ENCODE measurements around the gene WWOX. TPM values are rescaled to one million over a fixed set of nuclear protein-coding genes. Genes with fewer than 3 reads are reported as not detected.

Gene WWOX
- total RNA-seq, 1 donor from 2014 or later, result 28.2 TPM

GRCh38 chr16:78206623-78207223 is 107.3 kb downstream of the WWOX start:
- no peak for DNase-seq (ENCODE audit: extremely low spot score, unreplicated experiment)
- peaks cover 11% of the 10 kb centered on the region for H3K27me3 Mint-ChIP-seq (ENCODE audit: unreplicated experiment)
- TF ChIP-seq, protein P1, sequence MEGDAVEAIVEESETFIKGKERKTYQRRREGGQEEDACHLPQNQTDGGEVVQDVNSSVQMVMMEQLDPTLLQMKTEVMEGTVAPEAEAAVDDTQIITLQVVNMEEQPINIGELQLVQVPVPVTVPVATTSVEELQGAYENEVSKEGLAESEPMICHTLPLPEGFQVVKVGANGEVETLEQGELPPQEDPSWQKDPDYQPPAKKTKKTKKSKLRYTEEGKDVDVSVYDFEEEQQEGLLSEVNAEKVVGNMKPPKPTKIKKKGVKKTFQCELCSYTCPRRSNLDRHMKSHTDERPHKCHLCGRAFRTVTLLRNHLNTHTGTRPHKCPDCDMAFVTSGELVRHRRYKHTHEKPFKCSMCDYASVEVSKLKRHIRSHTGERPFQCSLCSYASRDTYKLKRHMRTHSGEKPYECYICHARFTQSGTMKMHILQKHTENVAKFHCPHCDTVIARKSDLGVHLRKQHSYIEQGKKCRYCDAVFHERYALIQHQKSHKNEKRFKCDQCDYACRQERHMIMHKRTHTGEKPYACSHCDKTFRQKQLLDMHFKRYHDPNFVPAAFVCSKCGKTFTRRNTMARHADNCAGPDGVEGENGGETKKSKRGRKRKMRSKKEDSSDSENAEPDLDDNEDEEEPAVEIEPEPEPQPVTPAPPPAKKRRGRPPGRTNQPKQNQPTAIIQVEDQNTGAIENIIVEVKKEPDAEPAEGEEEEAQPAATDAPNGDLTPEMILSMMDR (IDR thresholded peaks at IDR 0.05), result no peak
- peaks cover 6% of the 10 kb centered on the region for H3K4me1 Mint-ChIP-seq (ENCODE audit: unreplicated experiment)
- H3K27ac Mint-ChIP-seq (ENCODE audit: unreplicated experiment), result no peak overlapping the region
- peaks cover 3% of the 10 kb centered on the region for H3K36me3 Mint-ChIP-seq (ENCODE audit: unreplicated experiment)
- no peak overlapping the region for H3K4me3 Mint-ChIP-seq (ENCODE audit: unreplicated experiment)
- no peaks in the 10 kb centered on the region for H3K9me3 Mint-ChIP-seq (ENCODE audit: unreplicated experiment)

DNA sequence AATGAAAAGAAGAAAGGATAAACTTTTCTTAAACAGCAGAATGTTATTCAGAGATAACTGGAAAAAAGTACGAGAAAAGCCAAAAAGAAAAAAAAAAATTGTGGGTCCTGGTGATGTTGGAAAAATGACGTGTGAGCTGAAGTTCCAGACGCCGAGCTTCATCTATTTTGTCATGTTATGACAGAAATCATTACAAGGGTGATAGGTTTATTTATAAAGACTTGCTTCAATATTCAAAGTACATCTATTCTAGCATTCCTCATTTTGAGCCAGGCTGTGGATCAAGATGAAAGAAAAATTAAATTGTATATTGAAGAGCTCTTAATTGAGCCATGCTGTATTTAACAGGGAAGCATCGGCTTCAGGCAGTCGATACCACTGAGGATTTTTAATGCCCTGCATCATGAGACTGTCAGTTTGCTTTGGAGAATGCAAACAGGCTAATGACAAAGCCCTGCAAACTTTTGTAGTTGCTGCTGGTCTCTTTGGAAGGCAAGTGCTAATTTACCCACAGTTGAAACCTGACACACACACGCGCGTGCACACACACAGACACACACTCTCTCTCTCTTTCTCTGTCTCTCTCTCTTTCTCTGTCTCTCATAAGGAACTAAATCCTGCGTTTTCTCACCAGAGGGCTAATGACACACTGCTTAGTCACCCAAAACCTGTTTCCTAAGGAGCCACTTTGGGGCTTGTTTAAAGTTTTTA is 110.7 kb downstream of the WWOX start:
- H3K27ac Mint-ChIP-seq (ENCODE audit: unreplicated experiment), result no peak overlapping the region
- no peaks in the 10 kb centered on the region for H3K36me3 Mint-ChIP-seq (ENCODE audit: unreplicated experiment)
- H3K4me3 Mint-ChIP-seq (ENCODE audit: unreplicated experiment), result no peak overlapping the region
- H3K9me3 Mint-ChIP-seq (ENCODE audit: unreplicated experiment), result no peaks in the 10 kb centered on the region
- no peak for DNase-seq (ENCODE audit: extremely low spot score, unreplicated experiment)
- TF ChIP-seq, protein P1 (IDR thresholded peaks at IDR 0.05), result no peak
- H3K27me3 Mint-ChIP-seq (ENCODE audit: unreplicated experiment), result peaks cover 15% of the 10 kb centered on the region
- H3K4me1 Mint-ChIP-seq (ENCODE audit: unreplicated experiment), result peaks cover 6% of the 10 kb centered on the region

- Mint-ChIP-seq H3K27me3 (ENCODE audit: unreplicated experiment) (peaks cover 13% of the 10 kb centered on the region), H3K4me1 (ENCODE audit: unreplicated experiment) (peaks cover 6% of the 10 kb centered on the region), H3K36me3 (ENCODE audit: unreplicated experiment) (no peaks in the 10 kb centered on the region), H3K27ac (ENCODE audit: unreplicated experiment) (no peak overlapping the region), H3K9me3 (ENCODE audit: unreplicated experiment) (no peaks in the 10 kb centered on the region), H3K4me3 (ENCODE audit: unreplicated experiment) (no peak overlapping the region)
- no peak for DNase-seq (ENCODE audit: extremely low spot score, unreplicated experiment)
- TF ChIP-seq, protein P1 (IDR thresholded peaks at IDR 0.05), result no peak
These were observed 111.7 kb downstream of the WWOX start for GRCh38 chr16:78211020-78211599.

DNA sequence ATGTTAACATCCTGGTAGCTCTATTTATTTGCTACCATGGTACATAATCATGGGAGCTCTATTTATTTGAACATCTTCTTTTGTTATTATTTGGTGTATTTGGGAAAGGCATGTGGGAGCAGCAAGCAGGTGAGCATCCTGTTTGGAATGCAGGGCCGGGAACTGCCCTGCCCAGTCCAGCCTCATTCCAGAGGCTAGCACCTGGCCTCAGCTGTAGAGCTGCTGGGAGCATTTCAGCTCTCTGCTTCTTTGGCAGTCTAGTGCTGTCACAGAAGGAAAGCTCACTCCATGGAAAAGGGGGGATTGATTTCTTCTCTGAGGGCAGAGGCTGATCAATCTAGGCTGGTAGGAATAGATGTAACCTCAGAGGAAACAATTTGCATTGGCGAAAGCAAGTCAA is 112.5 kb downstream of the WWOX start:
- Mint-ChIP-seq H3K4me3 (ENCODE audit: unreplicated experiment) (no peak overlapping the region), H3K9me3 (ENCODE audit: unreplicated experiment) (no peaks in the 10 kb centered on the region), H3K27ac (ENCODE audit: unreplicated experiment) (no peak overlapping the region), H3K4me1 (ENCODE audit: unreplicated experiment) (peaks cover 6% of the 10 kb centered on the region), H3K27me3 (ENCODE audit: unreplicated experiment) (peaks cover 12% of the 10 kb centered on the region), H3K36me3 (ENCODE audit: unreplicated experiment) (no peaks in the 10 kb centered on the region)
- no peak for DNase-seq (ENCODE audit: extremely low spot score, unreplicated experiment)
- TF ChIP-seq, protein P1 (IDR thresholded peaks at IDR 0.05), result no peak

- Mint-ChIP-seq H3K9me3 (ENCODE audit: unreplicated experiment) (no peaks in the 10 kb centered on the region), H3K27me3 (ENCODE audit: unreplicated experiment) (peaks cover 13% of the 10 kb centered on the region), H3K36me3 (ENCODE audit: unreplicated experiment) (no peaks in the 10 kb centered on the region), H3K4me1 (ENCODE audit: unreplicated experiment) (peaks cover 6% of the 10 kb centered on the region), H3K27ac (ENCODE audit: unreplicated experiment) (no peak overlapping the region), H3K4me3 (ENCODE audit: unreplicated experiment) (no peak overlapping the region)
- TF ChIP-seq, protein P1 (IDR thresholded peaks at IDR 0.05), result no peak
- no peak for DNase-seq (ENCODE audit: extremely low spot score, unreplicated experiment)
These were observed 113.2 kb downstream of the WWOX start for GRCh38 chr16:78212674-78213073.
